Right atrium auricular region (tissue), 2 donors: ENCODE measurements around the gene UNC119B. TPM values are rescaled to one million over a fixed set of nuclear protein-coding genes. Genes with fewer than 3 reads are reported as not detected.
A peak's percentile ranks its signal among the peaks of the same experiment; 100 is the strongest.

Source experiments
- DNase-seq: peaks from one replicate; pipeline ENCODE4 v3.0.0-alpha.2; 2019; ENCODE audit warnings: low spot score
- H3K27ac ChIP-seq, 2 donors: fragments of 200-600 bp; sonication (generic); 1 replicate in 1 of 2; 2 replicates in 1 of 2; pipeline ENCODE4 v1.5.1; 2016 to 2019
- H3K27me3 ChIP-seq, 2 donors: fragments of 200-600 bp; sonication (generic); one replicate each; pipeline versions ENCODE4 v1.5.1 to v1.6.0; 2017 to 2019
- H3K36me3 ChIP-seq: fragments of 200-600 bp; sonication (generic); one replicate; pipeline ENCODE4 v1.5.1; 2016
- H3K4me1 ChIP-seq, 2 donors: fragments of 200-600 bp; sonication (generic); one replicate each; pipeline versions ENCODE4 v1.5.1 to v1.6.0; 2017 to 2019
- H3K4me3 ChIP-seq, 2 donors: fragments of 200-600 bp; sonication (generic); 1 replicate in 1 of 2; 2 replicates in 1 of 2; pipeline ENCODE4 v1.5.1; 2017 to 2019; ENCODE audit warnings: mild to moderate bottlenecking in 1 of 2, moderate library complexity in 1 of 2
- H3K9me3 ChIP-seq, 2 donors: fragments of 200-600 bp; sonication (generic); one replicate each; pipeline ENCODE4 v1.5.1; 2019
- total RNA-seq, 2 donors: library from RNA; depleted of rRNA; stranded (reverse); fragments of >200 nt; gene quantifications; one replicate each; pipeline ENCODE4 v1.1.0, GENCODE V29; 2016
- TF ChIP-seq, protein P1 (sequence below), 2 donors: fragments of 200-600 bp; sonication (generic); IDR thresholded peaks; one replicate each; pipeline ENCODE4 v1.5.1; 2019; ENCODE audit warnings: antibody characterized with exemption in 2 of 2

The UNC119B gene
- total RNA-seq, 2 donors from 2014 or later, result 8.9 to 13.1 TPM

DNA sequence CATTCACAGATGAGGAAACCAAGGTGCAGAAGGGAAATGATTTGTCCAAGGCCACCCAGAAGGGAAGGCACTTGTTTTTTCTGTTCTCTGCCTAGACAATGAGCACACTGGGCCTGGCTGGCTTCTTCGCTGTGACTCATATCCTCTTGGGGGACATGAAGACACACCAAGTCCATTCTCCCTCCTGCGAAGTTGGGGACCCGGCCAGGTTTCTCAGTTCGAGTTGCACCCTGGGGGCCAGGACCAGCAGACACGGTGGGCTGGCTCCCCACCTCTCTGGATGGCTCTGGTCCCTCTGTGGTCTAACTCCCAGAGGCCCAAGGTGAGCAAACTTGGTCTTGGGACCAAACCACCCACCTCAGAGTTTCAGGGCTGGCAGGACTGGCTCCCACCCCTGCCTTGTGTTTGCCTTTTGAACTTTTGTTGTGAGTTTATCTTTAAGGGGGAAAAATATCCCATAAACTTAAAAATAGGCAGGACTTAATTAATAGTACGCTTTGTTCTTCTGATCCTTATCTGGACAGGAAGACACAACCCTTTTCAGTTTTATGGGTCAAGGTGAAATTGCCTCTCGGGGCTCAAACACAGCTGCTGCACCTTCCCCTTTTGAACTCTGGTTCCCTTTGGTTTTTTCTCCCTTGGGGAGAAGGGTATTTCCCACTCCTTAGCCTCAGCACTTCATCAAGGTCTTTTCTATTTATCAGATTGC, 32.3 kb upstream of the UNC119B start:
- TF ChIP-seq, protein P1, sequence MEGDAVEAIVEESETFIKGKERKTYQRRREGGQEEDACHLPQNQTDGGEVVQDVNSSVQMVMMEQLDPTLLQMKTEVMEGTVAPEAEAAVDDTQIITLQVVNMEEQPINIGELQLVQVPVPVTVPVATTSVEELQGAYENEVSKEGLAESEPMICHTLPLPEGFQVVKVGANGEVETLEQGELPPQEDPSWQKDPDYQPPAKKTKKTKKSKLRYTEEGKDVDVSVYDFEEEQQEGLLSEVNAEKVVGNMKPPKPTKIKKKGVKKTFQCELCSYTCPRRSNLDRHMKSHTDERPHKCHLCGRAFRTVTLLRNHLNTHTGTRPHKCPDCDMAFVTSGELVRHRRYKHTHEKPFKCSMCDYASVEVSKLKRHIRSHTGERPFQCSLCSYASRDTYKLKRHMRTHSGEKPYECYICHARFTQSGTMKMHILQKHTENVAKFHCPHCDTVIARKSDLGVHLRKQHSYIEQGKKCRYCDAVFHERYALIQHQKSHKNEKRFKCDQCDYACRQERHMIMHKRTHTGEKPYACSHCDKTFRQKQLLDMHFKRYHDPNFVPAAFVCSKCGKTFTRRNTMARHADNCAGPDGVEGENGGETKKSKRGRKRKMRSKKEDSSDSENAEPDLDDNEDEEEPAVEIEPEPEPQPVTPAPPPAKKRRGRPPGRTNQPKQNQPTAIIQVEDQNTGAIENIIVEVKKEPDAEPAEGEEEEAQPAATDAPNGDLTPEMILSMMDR (IDR thresholded peaks at IDR 0.05), result no peak
- Histone ChIP-seq H3K4me3 (no peak overlapping the region), H3K36me3 (no peaks in the 10 kb centered on the region), H3K27me3 (no peaks in the 10 kb centered on the region), H3K9me3 (no peaks in the 10 kb centered on the region), H3K4me1 (no peaks in the 10 kb centered on the region), H3K27ac (peak overlapping the region; percentile 32 to 55)
- DNase-seq, result no peak

DNA sequence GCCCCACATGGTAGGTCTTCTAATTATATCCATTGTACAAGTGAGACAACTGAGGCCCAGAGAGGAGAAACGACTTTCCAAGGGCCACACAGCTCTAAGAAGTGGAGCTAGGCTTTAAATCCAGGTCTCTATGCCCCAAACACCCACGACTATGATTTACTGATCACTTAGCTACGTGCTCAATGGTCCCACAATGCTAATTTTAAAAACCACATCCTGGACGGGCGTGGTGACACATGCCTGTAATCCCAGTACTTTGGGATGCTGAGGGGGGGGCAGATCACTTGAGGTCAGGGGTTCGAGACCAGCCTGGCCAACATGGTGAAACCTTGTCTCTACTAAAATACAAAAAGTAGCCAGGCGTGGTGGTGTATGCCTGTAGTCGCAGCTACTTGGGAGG, 31.7 kb upstream of the UNC119B start:
- Histone ChIP-seq H3K4me1 (no peaks in the 10 kb centered on the region), H3K36me3 (no peaks in the 10 kb centered on the region), H3K4me3 (no peak overlapping the region), H3K27me3 (no peaks in the 10 kb centered on the region), H3K9me3 (no peaks in the 10 kb centered on the region), H3K27ac (no peak overlapping the region)
- DNase-seq, result no peak
- TF ChIP-seq, protein P1 (IDR thresholded peaks at IDR 0.05), result no peak

DNA sequence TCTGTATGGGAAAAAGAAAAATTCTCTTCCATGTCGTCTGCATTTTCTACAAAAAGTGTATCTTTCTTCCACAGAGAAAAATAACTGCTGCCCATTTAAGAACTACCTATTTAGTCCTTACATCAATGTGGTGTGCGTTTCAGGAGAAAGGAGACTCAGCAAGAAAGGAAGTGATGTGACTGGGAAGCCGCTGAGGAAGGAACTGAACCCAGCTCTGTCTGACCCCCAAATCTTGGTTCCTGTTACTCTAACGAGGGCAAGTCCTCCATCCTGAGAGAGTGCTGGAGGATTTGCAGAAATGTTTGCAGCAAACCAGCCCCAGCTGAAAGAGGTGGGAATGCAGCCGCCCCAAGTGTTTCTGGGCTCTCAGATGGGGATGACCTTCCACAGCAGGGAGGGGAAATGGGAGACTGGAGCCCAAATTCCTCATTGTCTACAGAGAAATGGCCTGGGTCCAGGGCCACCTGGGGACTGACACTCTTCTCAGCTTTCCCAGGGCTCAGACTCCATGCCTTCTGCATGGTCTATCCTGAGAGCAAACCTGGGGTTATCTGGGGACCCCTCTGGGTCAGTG, 30.0 kb upstream of the UNC119B start:
- H3K27me3 ChIP-seq, result no peaks in the 10 kb centered on the region
- no peaks in the 10 kb centered on the region for H3K9me3 ChIP-seq
- no peak overlapping the region for H3K27ac ChIP-seq
- no peak for DNase-seq
- no peak overlapping the region for H3K4me3 ChIP-seq
- no peaks in the 10 kb centered on the region for H3K4me1 ChIP-seq
- TF ChIP-seq, protein P1 (IDR thresholded peaks at IDR 0.05), result no peak
- H3K36me3 ChIP-seq, result no peaks in the 10 kb centered on the region

DNA sequence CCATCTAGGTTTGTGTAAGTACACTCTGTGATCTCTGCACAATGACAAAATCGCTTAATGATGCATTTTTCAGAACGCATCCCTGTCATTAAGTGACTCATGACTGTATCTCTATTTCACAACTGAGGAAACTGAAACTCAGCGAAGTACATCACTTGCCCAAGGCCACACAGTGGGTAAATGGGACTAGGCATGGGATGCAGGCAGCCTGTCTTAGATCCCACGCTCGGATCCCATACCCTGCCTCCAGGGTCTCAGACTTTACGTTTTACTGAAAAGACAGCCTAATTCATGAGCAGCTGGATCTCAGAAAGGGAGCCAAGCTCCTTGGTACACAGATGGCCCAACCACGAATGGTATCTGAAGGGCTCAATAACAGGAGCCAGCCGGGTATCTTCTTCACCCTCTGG, 25.7 kb upstream of the UNC119B start:
- Histone ChIP-seq H3K4me3 (no peak overlapping the region), H3K4me1 (peaks cover 0 to 17% of the 10 kb centered on the region in 2 donors), H3K36me3 (no peaks in the 10 kb centered on the region), H3K27ac (no peak overlapping the region), H3K27me3 (no peaks in the 10 kb centered on the region), H3K9me3 (no peaks in the 10 kb centered on the region)
- no peak for DNase-seq
- TF ChIP-seq, protein P1 (IDR thresholded peaks at IDR 0.05), result no peak

DNA sequence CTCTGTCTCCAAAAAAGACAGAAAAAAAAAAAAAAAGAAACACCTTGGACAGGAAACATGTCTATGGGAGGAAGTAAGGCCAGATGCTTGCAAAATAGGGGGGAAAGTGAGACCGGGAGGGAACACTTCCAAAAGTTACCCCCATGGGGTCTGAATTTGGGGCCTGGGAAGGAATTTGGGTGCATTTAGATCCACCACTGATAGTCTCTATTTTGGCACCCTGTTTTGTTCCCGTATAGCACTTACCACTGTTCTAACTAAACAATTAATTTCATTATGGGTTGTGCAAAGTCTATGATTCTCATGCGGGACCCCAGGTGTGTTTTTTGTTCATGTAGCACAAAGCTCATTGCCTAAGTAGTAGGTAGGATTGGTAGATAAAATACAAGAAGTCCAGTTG, 24.7 kb upstream of the UNC119B start:
- Histone ChIP-seq H3K4me3 (peak overlapping the region in 1 of 2 donors; percentile 90), H3K27ac (peak overlapping the region; percentile 89 to 90), H3K4me1 (peaks cover 0 to 27% of the 10 kb centered on the region in 2 donors), H3K36me3 (no peaks in the 10 kb centered on the region), H3K9me3 (no peaks in the 10 kb centered on the region), H3K27me3 (no peaks in the 10 kb centered on the region)
- TF ChIP-seq, protein P1 (IDR thresholded peaks at IDR 0.05), result no peak
- no peak for DNase-seq
